H1 (cell line): ENCODE data around the gene SLC1A7. TPM values are rescaled to one million over a fixed set of nuclear protein-coding genes. Genes with fewer than 3 reads are reported as not detected.

Experiments
- CHD7 ChIP-seq: fragments of 300-600 bp; sonication (generic); IDR thresholded peaks from 2 replicates; pipeline ENCODE4 v1.7.1; 2012; ENCODE audit warnings: low read length, moderate library complexity, mild to moderate bottlenecking, inconsistent platforms; ENCODE audit not compliant: insufficient replicate concordance
- YY1 ChIP-seq: IDR thresholded peaks from 2 replicates; pipeline ENCODE4 v1.6.1; 2011; ENCODE audit warnings: low read depth, mild to moderate bottlenecking, low read length
- polyA plus RNA-seq, 7 experiments: library from polyadenylated mRNA; depleted of rRNA in 3 of 7; stranded (reverse) in 5 of 7; unstranded in 2 of 7; fragments of >200 nt in 5 of 7; fragments of 200-250 nt in 2 of 7; gene quantifications; 1 replicate in 5 of 7; 2 replicates in 1 of 7; 4 replicates in 1 of 7; pipeline versions ENCODE4 v1.2.1 to v1.2.3, GENCODE V29; 2011 to 2013; ENCODE audit warnings: missing spikeins in 2 of 7, mixed read lengths in 2 of 7
- total RNA-seq: library from RNA; stranded (reverse); fragmentation: NEBNext Ultra II Directional; extraction: Animal tissue kit (Norgen Biotek cat#: 25700); gene quantifications from 2 replicates; pipeline ENCODE4 v1.2.1, GENCODE V29; 2021

SLC1A7 gene
- total and polyA plus RNA-seq, 2 of the 8 experiments (the other 6 are each of a cell fraction or from before 2014, with no cell fraction given) = not detected

GRCh38 chr1:53084589-53084971 is 57.9 kb downstream of the SLC1A7 start (continued):
- TF ChIP-seq CHD7 (no peak), YY1 (no peak)
